Measurements from ENCODE around the gene SCAMP4. TPM values are rescaled to one million over a fixed set of nuclear protein-coding genes. Genes with fewer than 3 reads are reported as not detected.

The SCAMP4 gene
- total RNA-seq, 1 donor from 2014 or later = 41.9 TPM

- intact Hi-C loops (cut with micrococcal nuclease) = no loop called here
These were observed 49.3 kb downstream of the SCAMP4 start for GRCh38 chr19:1954532-1954933.

DNA sequence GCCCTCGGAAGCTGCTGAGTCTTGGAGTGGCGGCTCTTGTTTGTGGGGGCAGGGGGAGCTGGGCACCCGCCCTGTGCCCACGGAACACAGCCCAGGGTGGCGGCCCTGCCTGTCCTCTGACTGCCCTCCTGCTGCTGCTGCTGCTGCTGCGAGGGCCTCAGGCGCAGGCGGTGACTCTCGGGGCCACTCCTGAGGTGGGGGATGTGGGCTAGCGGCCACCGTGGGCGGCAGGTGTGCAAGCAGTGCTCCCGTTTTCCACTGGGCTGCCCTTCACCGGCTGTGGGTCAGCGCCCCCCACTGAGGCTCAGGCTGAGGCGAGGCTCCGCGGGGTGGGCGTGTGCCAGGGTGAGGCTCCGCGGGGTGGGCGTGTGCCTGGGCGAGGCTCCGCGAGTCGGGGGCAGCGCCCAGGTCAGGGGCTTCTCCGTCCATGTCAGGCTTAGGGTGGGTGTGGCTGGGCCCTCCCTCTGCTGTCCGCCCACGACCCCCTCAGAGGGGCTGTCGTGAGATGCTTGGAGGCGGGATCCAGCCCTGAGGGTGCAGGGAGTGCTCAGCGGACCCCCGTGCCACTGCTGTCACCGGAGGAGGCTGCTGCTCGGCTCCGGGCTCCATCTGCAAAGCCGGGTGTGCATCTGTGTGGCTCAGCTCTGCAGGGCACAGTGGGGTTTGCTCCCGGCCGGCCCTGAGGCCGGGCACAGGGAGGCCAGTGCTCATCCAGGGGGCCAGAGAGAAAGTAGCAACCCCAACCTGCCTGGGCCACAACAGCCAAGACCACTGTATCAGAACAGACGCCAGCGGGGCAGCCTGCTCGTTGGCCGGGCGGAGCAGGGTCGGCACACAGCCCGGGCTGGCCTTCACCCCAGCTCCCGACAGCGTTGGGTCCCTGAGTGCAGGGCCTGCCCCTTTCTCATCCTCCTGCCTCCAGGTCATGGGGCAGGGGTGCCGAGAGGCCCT is 50.2 kb downstream of the SCAMP4 start:
- intact Hi-C loops (cut with micrococcal nuclease) = no loop called here

DNA sequence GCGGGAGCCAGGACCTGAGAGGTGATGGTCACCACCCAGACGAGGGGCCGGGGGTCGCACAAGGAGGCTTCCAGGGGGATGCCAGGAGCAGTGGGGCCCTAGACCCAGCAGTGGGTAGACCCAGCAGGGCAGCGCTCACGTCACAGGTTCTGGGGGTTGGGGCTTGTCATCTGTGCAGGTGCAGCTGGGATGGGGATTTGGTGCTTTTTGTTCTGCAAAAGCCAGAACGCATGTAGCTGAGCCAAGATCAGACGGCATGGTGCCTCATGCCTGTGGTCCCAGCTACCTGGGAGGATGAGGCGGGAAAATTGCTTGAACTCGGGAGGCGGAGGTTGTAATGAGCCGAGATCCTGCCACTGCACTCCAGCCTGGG is 50.9 kb downstream of the SCAMP4 start:
- intact Hi-C loops (cut with micrococcal nuclease) = no loop called here

- intact Hi-C loops (cut with micrococcal nuclease) = no loop called here
These were observed 51.8 kb downstream of the SCAMP4 start for GRCh38 chr19:1956868-1957492.

GRCh38 chr19:1957562-1958248 is 52.5 kb downstream of the SCAMP4 start:
- intact Hi-C loops (cut with micrococcal nuclease) = no loop called here

- intact Hi-C loops (cut with micrococcal nuclease) = no loop called here
These were observed 54.9 kb downstream of the SCAMP4 start for GRCh38 chr19:1959928-1960589.

DNA sequence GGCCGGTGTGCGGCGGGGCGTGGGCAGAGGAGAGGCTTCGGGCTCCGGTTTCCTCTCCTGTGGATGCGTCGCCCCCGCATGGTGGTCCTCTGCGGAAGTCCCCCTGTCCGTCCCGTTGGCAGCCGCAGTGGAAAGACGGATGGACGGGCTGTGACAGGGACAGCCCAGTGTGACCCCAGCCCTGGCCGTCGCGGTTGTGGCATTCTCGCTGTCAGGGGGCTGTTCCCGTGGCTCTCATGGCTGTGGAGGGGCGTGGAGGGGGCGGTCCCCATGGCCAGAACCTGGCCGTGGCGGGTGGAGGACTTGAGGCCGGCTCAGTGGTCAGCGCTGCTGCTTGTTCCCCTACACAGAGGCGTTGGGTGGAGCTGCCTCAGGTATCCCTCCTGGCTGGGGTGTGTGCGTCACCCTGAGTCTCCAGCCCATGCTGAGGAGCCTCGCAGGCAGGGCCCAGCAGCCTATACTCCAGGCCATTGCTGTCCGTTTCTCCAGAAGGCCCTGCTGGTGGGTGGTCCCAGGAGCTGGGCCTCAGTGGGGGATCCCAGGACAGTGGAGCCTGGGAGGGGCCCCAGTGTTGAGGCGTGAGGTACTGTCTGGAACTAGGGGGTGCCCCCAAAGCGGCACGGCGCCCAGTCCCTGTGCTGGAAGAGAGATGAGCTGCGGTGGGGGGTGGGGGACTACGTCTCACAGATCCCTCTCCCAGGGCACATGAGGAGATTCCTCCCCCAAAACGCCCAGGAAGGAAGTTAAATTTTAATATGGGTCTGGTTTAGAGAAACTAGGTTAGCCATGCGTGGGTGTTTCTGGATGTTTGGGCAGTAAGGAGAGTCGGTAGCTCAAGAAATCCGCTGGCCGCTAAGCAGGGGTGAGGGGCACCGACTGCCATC is 56.0 kb downstream of the SCAMP4 start:
- intact Hi-C loops (cut with micrococcal nuclease) = no loop called here

- intact Hi-C loops (cut with micrococcal nuclease) = no loop called here
These were observed 57.5 kb downstream of the SCAMP4 start for GRCh38 chr19:1962674-1963073.

- intact Hi-C loops (cut with micrococcal nuclease) = no loop called here
These were observed 61.9 kb downstream of the SCAMP4 start for GRCh38 chr19:1967087-1967608.

DNA sequence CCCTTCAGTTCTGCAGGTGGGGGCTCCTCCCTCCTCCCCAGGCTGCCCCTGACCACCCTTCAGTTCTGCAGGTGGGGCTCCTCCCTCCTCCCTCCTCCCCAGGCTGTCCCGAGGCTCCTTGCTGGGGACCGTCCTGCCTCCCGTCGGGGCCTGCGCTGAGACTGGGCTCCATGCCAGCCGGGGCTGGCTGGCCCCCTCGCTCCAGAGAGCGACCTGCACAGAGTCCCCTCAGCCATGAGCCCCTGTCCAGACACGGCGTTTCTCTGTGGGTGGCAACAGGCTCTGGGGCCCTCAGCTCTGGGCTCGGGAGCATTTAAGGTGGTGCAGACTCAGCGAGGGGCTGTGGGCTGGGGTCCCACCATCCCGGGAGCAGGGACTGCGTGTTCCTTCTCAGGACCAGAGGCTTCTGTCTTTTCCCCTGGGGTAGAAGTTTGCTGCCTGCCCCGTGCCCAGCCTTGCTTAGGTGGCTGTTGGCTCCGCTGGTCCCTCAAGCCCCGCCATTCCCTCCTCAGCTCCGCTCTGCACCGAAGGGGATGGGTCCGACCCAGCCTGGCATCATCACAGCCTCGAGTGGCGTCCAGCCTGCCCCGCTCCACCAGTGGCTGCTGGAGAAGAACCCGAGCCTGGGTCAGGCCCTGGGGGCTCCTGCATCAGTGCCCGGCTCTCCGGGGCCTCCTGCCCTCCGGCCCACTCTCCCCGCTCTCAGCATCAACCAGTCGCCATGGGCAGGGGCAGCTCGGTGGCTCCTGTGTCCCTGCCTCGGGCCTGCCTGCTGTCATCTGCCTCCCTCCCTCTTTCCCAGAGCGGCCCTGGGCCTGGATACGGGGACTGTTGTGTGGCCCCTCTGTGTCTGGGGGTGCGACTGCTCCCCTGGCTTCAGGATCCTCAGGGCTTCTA is 63.3 kb downstream of the SCAMP4 start:
- intact Hi-C loops (cut with micrococcal nuclease) = no loop called here

DNA sequence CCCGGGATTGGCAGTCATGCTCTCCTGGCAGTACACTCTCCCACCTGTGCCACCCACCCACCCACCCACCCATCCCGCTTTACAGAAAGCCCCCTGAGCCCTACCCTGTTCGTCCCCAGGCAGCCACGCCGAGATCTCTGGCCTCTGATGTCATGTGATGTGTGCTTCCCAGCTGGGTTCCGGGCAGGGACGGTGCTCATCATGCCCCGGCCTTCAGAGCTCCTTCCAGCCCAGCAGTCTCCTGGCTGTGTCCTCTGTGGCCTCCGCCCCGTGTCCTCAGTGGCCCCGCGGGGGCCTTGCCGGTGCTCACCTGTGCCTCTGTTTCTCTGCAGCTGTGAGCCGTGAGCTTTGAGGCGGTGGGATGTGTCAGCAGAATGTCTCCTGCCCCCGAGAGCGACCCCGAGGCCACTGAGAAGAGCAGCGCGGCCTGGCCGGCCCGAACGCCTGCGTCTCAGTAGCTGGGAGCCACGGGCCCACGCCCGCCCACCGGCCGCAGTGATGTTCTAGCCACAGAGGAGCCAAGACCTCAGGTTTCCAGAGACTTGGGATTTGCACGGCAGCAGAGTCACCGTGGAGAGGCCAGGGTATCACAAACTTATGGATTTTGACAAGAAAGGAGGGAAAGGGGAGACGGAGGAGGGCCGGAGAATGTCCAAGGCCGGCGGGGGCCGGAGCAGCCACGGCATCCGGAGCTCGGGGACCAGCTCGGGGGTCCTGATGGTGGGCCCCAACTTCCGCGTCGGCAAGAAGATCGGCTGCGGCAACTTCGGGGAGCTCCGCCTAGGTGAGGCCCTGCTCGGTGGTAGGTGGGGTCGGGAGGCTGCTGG is 64.2 kb downstream of the SCAMP4 start:
- intact Hi-C loops (cut with micrococcal nuclease) = no loop called here

DNA sequence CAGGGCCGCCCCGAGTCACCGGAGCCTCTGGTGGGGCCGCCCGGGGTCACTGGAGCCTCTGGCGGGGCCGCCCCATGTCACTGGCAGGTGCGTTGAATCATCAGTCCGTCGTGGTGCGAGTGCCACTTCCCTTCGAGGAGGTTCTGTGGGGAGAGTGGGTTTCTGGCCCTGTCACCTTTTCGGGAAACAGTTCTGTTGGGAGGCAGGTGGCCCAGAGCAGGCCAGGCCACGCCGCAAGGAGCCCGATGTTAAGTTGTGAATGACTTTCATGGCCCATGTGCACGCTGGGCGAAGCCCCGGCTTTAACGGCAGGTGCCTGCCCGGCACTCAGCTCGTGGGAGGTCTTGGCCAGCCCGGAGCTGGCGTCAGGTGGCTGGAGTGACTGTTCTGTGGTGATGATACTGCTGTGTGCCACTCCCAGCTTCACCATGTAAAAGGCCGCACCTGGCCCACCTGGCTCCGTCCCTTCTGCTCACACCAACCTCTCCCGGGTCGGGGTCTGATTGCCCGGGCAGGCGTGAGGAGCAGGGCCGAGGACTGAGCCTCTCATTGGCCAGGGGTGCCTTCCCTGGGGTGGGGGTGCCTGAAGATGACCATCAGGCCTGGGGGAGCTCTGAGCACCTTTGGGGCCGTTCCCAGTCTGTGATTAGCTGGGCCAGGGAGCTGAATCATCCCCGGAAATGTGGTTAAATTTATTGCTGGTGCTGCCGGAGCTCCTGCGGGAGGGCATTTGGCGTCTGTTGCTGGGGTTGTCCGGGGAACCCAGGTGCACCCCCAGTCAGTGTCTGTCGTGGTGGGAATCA is 65.0 kb downstream of the SCAMP4 start:
- intact Hi-C loops (cut with micrococcal nuclease) = no loop called here

DNA sequence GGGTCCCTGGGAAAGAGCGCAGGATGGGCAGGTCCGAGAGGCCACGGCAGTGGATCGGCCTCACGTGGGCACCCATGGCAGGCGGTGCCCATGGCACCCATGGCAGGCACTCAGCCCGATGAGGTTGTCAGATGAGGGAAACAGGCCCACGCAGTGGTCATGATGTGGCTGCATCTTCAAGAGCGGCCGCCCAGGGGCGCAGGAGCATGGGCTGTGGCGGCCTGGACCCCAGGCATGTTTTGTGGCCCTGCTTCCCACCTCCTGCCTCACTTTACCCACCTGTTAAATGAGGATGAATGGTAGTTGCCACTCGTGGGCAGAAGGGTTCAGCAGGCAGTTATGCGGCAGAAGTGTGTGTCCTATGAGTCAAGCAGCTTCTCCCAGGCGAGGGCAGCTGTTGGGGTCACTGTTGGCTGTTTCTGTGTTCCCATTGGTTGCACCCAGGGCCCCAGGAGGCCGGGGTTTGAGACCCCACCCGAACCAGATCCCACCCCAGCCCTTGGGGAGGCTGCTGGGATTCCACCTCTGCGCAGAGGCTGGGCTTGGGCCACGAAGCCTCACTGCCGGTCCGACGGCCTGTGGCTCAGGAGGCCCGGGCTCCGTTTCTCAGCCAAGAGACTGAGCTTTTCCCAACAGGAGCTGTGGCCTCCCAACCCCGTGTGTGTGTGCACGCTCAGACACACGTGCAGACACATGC is 65.8 kb downstream of the SCAMP4 start:
- intact Hi-C loops (cut with micrococcal nuclease) = no loop called here

DNA sequence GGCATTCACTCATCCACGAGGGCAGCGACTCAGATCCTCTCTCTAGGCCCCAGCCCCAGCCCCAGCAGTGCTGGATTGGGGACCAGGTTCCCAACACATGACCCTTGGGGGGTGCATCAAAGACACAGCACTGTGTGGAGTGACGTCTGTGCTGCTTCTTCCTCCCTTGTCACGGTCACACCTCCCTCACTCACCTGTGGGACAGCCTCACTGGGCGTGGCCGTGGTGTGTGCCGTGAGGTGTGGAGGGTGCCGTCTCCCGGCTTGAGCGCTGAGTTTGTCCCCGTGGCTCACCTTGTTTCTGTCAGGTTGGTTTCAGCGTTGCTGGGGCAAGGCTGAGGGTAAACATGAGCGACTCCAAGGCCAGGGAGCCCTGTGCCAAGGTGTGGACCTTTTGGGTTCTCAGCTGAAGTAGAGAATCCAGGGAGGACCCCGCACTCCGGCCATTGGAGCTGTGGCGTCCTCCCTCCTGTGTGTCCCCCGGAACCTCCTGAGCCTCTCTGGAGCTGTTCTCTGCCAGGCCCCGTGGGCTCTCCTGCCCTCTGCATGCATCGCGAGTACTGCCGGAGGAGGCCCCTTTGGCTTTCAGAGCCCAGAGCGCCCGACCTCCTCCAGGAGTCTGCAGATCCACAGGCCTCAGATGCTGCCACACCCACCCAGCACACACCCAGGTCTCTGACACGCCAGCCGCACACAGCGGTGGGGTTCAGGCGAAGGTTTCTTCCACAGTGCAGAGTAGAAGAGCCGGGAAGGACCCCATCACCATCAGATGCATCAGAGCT is 69.4 kb downstream of the SCAMP4 start:
- intact Hi-C loops (cut with micrococcal nuclease) = no loop called here

DNA sequence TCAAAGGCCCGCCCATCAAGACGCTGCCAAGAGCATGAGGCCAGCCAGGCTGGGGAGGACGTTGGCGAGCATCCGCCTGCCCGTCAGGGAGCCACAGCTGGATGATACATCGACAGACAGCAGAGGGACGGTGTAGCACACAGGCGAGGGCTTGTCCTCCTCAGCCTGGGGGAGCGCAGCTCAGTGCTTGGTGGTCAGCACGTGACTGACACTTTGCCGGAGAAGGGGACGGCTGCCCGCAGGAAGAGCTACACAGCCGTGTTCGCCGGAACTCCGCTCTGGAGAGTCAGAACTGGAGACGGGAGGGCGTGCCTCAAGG is 69.9 kb downstream of the SCAMP4 start:
- intact Hi-C loops (cut with micrococcal nuclease) = no loop called here
